ENCODE measurements around the gene PAFAH1B2. TPM values are rescaled to one million over a fixed set of nuclear protein-coding genes. Genes with fewer than 3 reads are reported as not detected.

The PAFAH1B2 gene
- total RNA-seq, 1 donor from 2014 or later = 203 TPM

- no peaks in the 10 kb centered on the region for H3K27me3 ChIP-seq
- H3K36me3 ChIP-seq = no peaks in the 10 kb centered on the region
- H3K9me3 Mint-ChIP-seq = no peaks in the 10 kb centered on the region
- H4K20me1 ChIP-seq (ENCODE audit: low read depth) = no peaks in the 10 kb centered on the region
- peaks cover 2% of the 10 kb centered on the region for H3K27me3 Mint-ChIP-seq (ENCODE audit: insufficient read depth, low read depth)
- H3K79me2 ChIP-seq (ENCODE audit: low read depth) = no peaks in the 10 kb centered on the region
- TF ChIP-seq CTCF (IDR thresholded peaks at IDR 0.05) (no peak), EZH2 (IDR thresholded peaks at IDR 0.05) (no peak), EZH2phosphoT487 (IDR thresholded peaks at IDR 0.05) (no peak)
- H3K4me1 Mint-ChIP-seq = no peaks in the 10 kb centered on the region
- no peak overlapping the region for H3K27ac ChIP-seq
- H3K4me1 ChIP-seq = no peaks in the 10 kb centered on the region
- H3F3A ChIP-seq (ENCODE audit: low read depth) = no peaks in the 10 kb centered on the region
- H3K36me3 Mint-ChIP-seq = peaks cover 5% of the 10 kb centered on the region
- H3K4me3 ChIP-seq = no peak overlapping the region
- H3K9ac ChIP-seq = no peak overlapping the region
- no peaks in the 10 kb centered on the region for H3K9me3 ChIP-seq (ENCODE audit: low read depth)
- DNase-seq (ENCODE audit: low spot score) = no peak
- no peak overlapping the region for H3K4me2 ChIP-seq
- H3K27ac Mint-ChIP-seq = no peak overlapping the region
- H3K4me3 Mint-ChIP-seq = no peak overlapping the region
- no peak overlapping the region for H2AFZ ChIP-seq (replicated peaks)
Measured at GRCh38 chr11:117188620-117189081, 44.6 kb downstream of the PAFAH1B2 start.

GRCh38 chr11:117189191-117189940, 45.3 kb downstream of the PAFAH1B2 start:
- DNase-seq (ENCODE audit: low spot score) = no peak
- Mint-ChIP-seq H3K4me1 (no peaks in the 10 kb centered on the region), H3K9me3 (no peaks in the 10 kb centered on the region), H3K4me3 (no peak overlapping the region), H3K36me3 (peaks cover 5% of the 10 kb centered on the region), H3K27me3 (ENCODE audit: insufficient read depth, low read depth) (peaks cover 2% of the 10 kb centered on the region), H3K27ac (no peak overlapping the region)
- Histone ChIP-seq H3K9ac (no peak overlapping the region), H3K4me3 (no peak overlapping the region), H3K36me3 (no peaks in the 10 kb centered on the region), H3F3A (ENCODE audit: low read depth) (no peaks in the 10 kb centered on the region), H3K4me2 (no peak overlapping the region), H2AFZ (replicated peaks) (no peak overlapping the region), H3K27me3 (no peaks in the 10 kb centered on the region), H3K27ac (no peak overlapping the region), H3K79me2 (ENCODE audit: low read depth) (no peaks in the 10 kb centered on the region), H3K4me1 (no peaks in the 10 kb centered on the region), H4K20me1 (ENCODE audit: low read depth) (no peaks in the 10 kb centered on the region), H3K9me3 (ENCODE audit: low read depth) (no peaks in the 10 kb centered on the region)
- no peak for TF ChIP-seq EZH2 (IDR thresholded peaks at IDR 0.05)

- no peaks in the 10 kb centered on the region for H3K4me1 ChIP-seq
- H3K4me2 ChIP-seq = no peak overlapping the region
- Mint-ChIP-seq H3K27ac (no peak overlapping the region), H3K9me3 (no peaks in the 10 kb centered on the region), H3K27me3 (ENCODE audit: insufficient read depth, low read depth) (peaks cover 2% of the 10 kb centered on the region), H3K4me1 (no peaks in the 10 kb centered on the region), H3K4me3 (no peak overlapping the region), H3K36me3 (peaks cover 6% of the 10 kb centered on the region)
- no peak overlapping the region for H3K9ac ChIP-seq
- TF ChIP-seq EZH2 (IDR thresholded peaks at IDR 0.05) (no peak), CTCF (IDR thresholded peaks at IDR 0.05) (no peak), EZH2phosphoT487 (IDR thresholded peaks at IDR 0.05) (no peak)
- DNase-seq (ENCODE audit: low spot score) = no peak
- H3F3A ChIP-seq (ENCODE audit: low read depth) = no peaks in the 10 kb centered on the region
- no peaks in the 10 kb centered on the region for H3K9me3 ChIP-seq (ENCODE audit: low read depth)
- no peaks in the 10 kb centered on the region for H3K79me2 ChIP-seq (ENCODE audit: low read depth)
- H4K20me1 ChIP-seq (ENCODE audit: low read depth) = no peaks in the 10 kb centered on the region
- no peak overlapping the region for H2AFZ ChIP-seq (replicated peaks)
- no peak overlapping the region for H3K4me3 ChIP-seq
- H3K27ac ChIP-seq = no peak overlapping the region
- H3K36me3 ChIP-seq = no peaks in the 10 kb centered on the region
- no peaks in the 10 kb centered on the region for H3K27me3 ChIP-seq
Measured at GRCh38 chr11:117189941-117190544, 46.0 kb downstream of the PAFAH1B2 start.
